ENCODE results near the gene SDK2. TPM values are rescaled to one million over a fixed set of nuclear protein-coding genes. Genes with fewer than 3 reads are reported as not detected.
A peak's percentile ranks its signal among the peaks of the same experiment; 100 is the strongest.

The SDK2 gene
- total and polyA plus RNA-seq, 5 donors from 2014 or later = 0.02 to 0.59 (median 0.02) TPM; not detected in 2

GRCh38 chr17:73482894-73483293 is 161.4 kb downstream of the SDK2 start:
- ATAC-seq (ENCODE audit: low read depth in 2 of 2) (no peak), DNase-seq (no peak)
- Histone ChIP-seq H3K9me3 (ENCODE audit: control insufficient read depth in 2 of 2, low read length in 2 of 2) (no peaks in the 10 kb centered on the region), H3K36me3 (ENCODE audit: control insufficient read depth, insufficient read depth, low read length) (no peaks in the 10 kb centered on the region), H3K27ac (ENCODE audit: insufficient read depth, low read length, poor library complexity, severe bottlenecking) (no peak overlapping the region), H3K27me3 (ENCODE audit: control insufficient read depth, insufficient read depth, low read length) (no peaks in the 10 kb centered on the region), H3K4me3 (ENCODE audit: low read depth, low read length) (no peak overlapping the region), H3K4me1 (ENCODE audit: control insufficient read depth, insufficient read depth, low read length, poor library complexity, severe bottlenecking) (no peaks in the 10 kb centered on the region)
- H3K27me3 Mint-ChIP-seq = no peaks in the 10 kb centered on the region
- H3K4me3 Mint-ChIP-seq = no peak overlapping the region
- H3K9me3 Mint-ChIP-seq = peaks cover 0 to 7% (median 2%) of the 10 kb centered on the region in 7 donors
- peaks cover 4% of the 10 kb centered on the region for H3K36me3 Mint-ChIP-seq
- H3K4me1 Mint-ChIP-seq = no peaks in the 10 kb centered on the region
- no peak overlapping the region for H3K27ac Mint-ChIP-seq

GRCh38 chr17:73482251-73482716 is 162.0 kb downstream of the SDK2 start:
- DNase-seq (no peak), ATAC-seq (ENCODE audit: low read depth in 2 of 2) (no peak)
- no peaks in the 10 kb centered on the region for H3K4me1 ChIP-seq (ENCODE audit: control insufficient read depth, insufficient read depth, low read length, poor library complexity, severe bottlenecking)
- H3K9me3 ChIP-seq (ENCODE audit: control insufficient read depth in 2 of 2, low read length in 2 of 2) = no peaks in the 10 kb centered on the region
- Mint-ChIP-seq H3K9me3 (peaks cover 0 to 7% (median 2%) of the 10 kb centered on the region in 7 donors), H3K4me3 (no peak overlapping the region), H3K36me3 (peaks cover 4% of the 10 kb centered on the region), H3K27ac (no peak overlapping the region), H3K4me1 (no peaks in the 10 kb centered on the region), H3K27me3 (no peaks in the 10 kb centered on the region)
- no peaks in the 10 kb centered on the region for H3K36me3 ChIP-seq (ENCODE audit: control insufficient read depth, insufficient read depth, low read length)
- no peak overlapping the region for H3K27ac ChIP-seq (ENCODE audit: insufficient read depth, low read length, poor library complexity, severe bottlenecking)
- H3K27me3 ChIP-seq (ENCODE audit: control insufficient read depth, insufficient read depth, low read length) = no peaks in the 10 kb centered on the region
- no peak overlapping the region for H3K4me3 ChIP-seq (ENCODE audit: low read depth, low read length)

GRCh38 chr17:73481676-73482075 is 162.6 kb downstream of the SDK2 start:
- no peak overlapping the region for H3K4me3 Mint-ChIP-seq
- no peaks in the 10 kb centered on the region for H3K4me1 Mint-ChIP-seq
- peaks cover 4% of the 10 kb centered on the region for H3K36me3 Mint-ChIP-seq
- no peak for ATAC-seq (ENCODE audit: low read depth in 2 of 2)
- Histone ChIP-seq H3K4me3 (ENCODE audit: low read depth, low read length) (no peak overlapping the region), H3K27me3 (ENCODE audit: control insufficient read depth, insufficient read depth, low read length) (no peaks in the 10 kb centered on the region), H3K4me1 (ENCODE audit: control insufficient read depth, insufficient read depth, low read length, poor library complexity, severe bottlenecking) (no peaks in the 10 kb centered on the region), H3K36me3 (ENCODE audit: control insufficient read depth, insufficient read depth, low read length) (no peaks in the 10 kb centered on the region), H3K9me3 (ENCODE audit: control insufficient read depth in 2 of 2, low read length in 2 of 2) (no peaks in the 10 kb centered on the region), H3K27ac (ENCODE audit: insufficient read depth, low read length, poor library complexity, severe bottlenecking) (no peak overlapping the region)
- H3K27ac Mint-ChIP-seq = peak overlapping the region in 1 of 3 donors; percentile 46
- H3K9me3 Mint-ChIP-seq = peaks cover 0 to 7% (median 2%) of the 10 kb centered on the region in 7 donors
- H3K27me3 Mint-ChIP-seq = no peaks in the 10 kb centered on the region
- no peak for DNase-seq

GRCh38 chr17:73480740-73481139 is 163.5 kb downstream of the SDK2 start:
- Mint-ChIP-seq H3K27me3 (no peaks in the 10 kb centered on the region), H3K4me3 (no peak overlapping the region), H3K27ac (peak overlapping the region in 2 of 3 donors; percentile 36 to 50), H3K36me3 (peaks cover 4% of the 10 kb centered on the region), H3K9me3 (peaks cover 0 to 7% (median 0%) of the 10 kb centered on the region in 7 donors), H3K4me1 (no peaks in the 10 kb centered on the region)
- DNase-seq (no peak), ATAC-seq (ENCODE audit: low read depth in 2 of 2) (no peak)
- no peaks in the 10 kb centered on the region for H3K36me3 ChIP-seq (ENCODE audit: control insufficient read depth, insufficient read depth, low read length)
- H3K9me3 ChIP-seq (ENCODE audit: control insufficient read depth in 2 of 2, low read length in 2 of 2) = no peaks in the 10 kb centered on the region
- H3K4me1 ChIP-seq (ENCODE audit: control insufficient read depth, insufficient read depth, low read length, poor library complexity, severe bottlenecking) = no peaks in the 10 kb centered on the region
- H3K4me3 ChIP-seq (ENCODE audit: low read depth, low read length) = no peak overlapping the region
- no peaks in the 10 kb centered on the region for H3K27me3 ChIP-seq (ENCODE audit: control insufficient read depth, insufficient read depth, low read length)
- no peak overlapping the region for H3K27ac ChIP-seq (ENCODE audit: insufficient read depth, low read length, poor library complexity, severe bottlenecking)

GRCh38 chr17:73478768-73479424 is 165.3 kb downstream of the SDK2 start:
- H3K27me3 ChIP-seq (ENCODE audit: control insufficient read depth, insufficient read depth, low read length) = no peaks in the 10 kb centered on the region
- H3K27ac ChIP-seq (ENCODE audit: insufficient read depth, low read length, poor library complexity, severe bottlenecking) = no peak overlapping the region
- peaks cover 0 to 3% (median 0%) of the 10 kb centered on the region in 7 donors for H3K9me3 Mint-ChIP-seq
- H3K4me1 Mint-ChIP-seq = no peaks in the 10 kb centered on the region
- H3K4me1 ChIP-seq (ENCODE audit: control insufficient read depth, insufficient read depth, low read length, poor library complexity, severe bottlenecking) = no peaks in the 10 kb centered on the region
- no peak overlapping the region for H3K27ac Mint-ChIP-seq
- ATAC-seq (ENCODE audit: low read depth in 2 of 2) = no peak
- H3K27me3 Mint-ChIP-seq = no peaks in the 10 kb centered on the region
- no peak overlapping the region for H3K4me3 ChIP-seq (ENCODE audit: low read depth, low read length)
- no peaks in the 10 kb centered on the region for H3K9me3 ChIP-seq (ENCODE audit: control insufficient read depth in 2 of 2, low read length in 2 of 2)
- H3K36me3 Mint-ChIP-seq = peaks cover 4% of the 10 kb centered on the region
- no peaks in the 10 kb centered on the region for H3K36me3 ChIP-seq (ENCODE audit: control insufficient read depth, insufficient read depth, low read length)
- H3K4me3 Mint-ChIP-seq = peak overlapping the region in 1 of 4 donors; percentile 44
- DNase-seq = no peak

GRCh38 chr17:73478334-73478733 is 165.9 kb downstream of the SDK2 start:
- H3K4me3 ChIP-seq (ENCODE audit: low read depth, low read length) = no peak overlapping the region
- no peaks in the 10 kb centered on the region for H3K4me1 ChIP-seq (ENCODE audit: control insufficient read depth, insufficient read depth, low read length, poor library complexity, severe bottlenecking)
- H3K27me3 ChIP-seq (ENCODE audit: control insufficient read depth, insufficient read depth, low read length) = no peaks in the 10 kb centered on the region
- Mint-ChIP-seq H3K4me1 (no peaks in the 10 kb centered on the region), H3K9me3 (peaks cover 0 to 3% (median 0%) of the 10 kb centered on the region in 7 donors), H3K27ac (no peak overlapping the region), H3K4me3 (no peak overlapping the region), H3K27me3 (no peaks in the 10 kb centered on the region), H3K36me3 (peaks cover 4% of the 10 kb centered on the region)
- ATAC-seq (ENCODE audit: low read depth in 2 of 2) (no peak), DNase-seq (no peak)
- H3K27ac ChIP-seq (ENCODE audit: insufficient read depth, low read length, poor library complexity, severe bottlenecking) = no peak overlapping the region
- no peaks in the 10 kb centered on the region for H3K9me3 ChIP-seq (ENCODE audit: control insufficient read depth in 2 of 2, low read length in 2 of 2)
- H3K36me3 ChIP-seq (ENCODE audit: control insufficient read depth, insufficient read depth, low read length) = no peaks in the 10 kb centered on the region

GRCh38 chr17:73476890-73477350 is 167.3 kb downstream of the SDK2 start:
- Histone ChIP-seq H3K4me3 (ENCODE audit: low read depth, low read length) (no peak overlapping the region), H3K4me1 (ENCODE audit: control insufficient read depth, insufficient read depth, low read length, poor library complexity, severe bottlenecking) (no peaks in the 10 kb centered on the region), H3K27me3 (ENCODE audit: control insufficient read depth, insufficient read depth, low read length) (no peaks in the 10 kb centered on the region), H3K27ac (ENCODE audit: insufficient read depth, low read length, poor library complexity, severe bottlenecking) (no peak overlapping the region), H3K36me3 (ENCODE audit: control insufficient read depth, insufficient read depth, low read length) (no peaks in the 10 kb centered on the region), H3K9me3 (ENCODE audit: control insufficient read depth in 2 of 2, low read length in 2 of 2) (no peaks in the 10 kb centered on the region)
- Mint-ChIP-seq H3K27ac (peak overlapping the region in 2 of 3 donors; percentile 32 to 77), H3K4me3 (no peak overlapping the region), H3K9me3 (peaks cover 0 to 3% (median 0%) of the 10 kb centered on the region in 7 donors), H3K4me1 (no peaks in the 10 kb centered on the region), H3K27me3 (no peaks in the 10 kb centered on the region), H3K36me3 (peaks cover 4% of the 10 kb centered on the region)
- DNase-seq (no peak), ATAC-seq (ENCODE audit: low read depth in 2 of 2) (no peak)
